Medulla oblongata (tissue), 1 donor: ENCODE measurements around the gene CUX1.
"Not testable (repeated sequence)": the region's sequence is repeated elsewhere in the genome, so short reads cannot be mapped to it uniquely, and the experiment has no call there.

Source experiments
- DNase-seq: peaks from one replicate; pipeline ENCODE4 v3.0.0-alpha.2; 2015; ENCODE audit errors: extremely low spot score

Gene CUX1

DNA sequence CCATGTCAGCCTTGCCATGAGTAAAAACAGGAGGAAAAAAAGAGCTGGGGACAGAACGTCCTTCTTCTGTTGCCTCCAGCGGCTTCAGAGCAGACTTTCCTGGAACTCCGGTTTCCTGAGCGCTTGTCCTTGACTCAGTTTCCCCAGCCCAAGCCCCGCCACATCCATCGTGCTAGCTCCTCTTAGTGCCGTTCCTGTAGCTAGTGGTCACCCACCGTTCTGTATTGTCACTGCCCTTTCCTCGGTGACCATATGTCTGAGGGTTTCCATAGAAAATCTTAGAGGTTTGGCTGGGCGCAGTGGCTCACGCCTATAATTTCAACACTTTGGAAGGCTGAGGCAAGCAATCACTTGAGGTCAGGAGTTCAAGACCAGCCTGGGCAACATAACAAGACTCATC, 100.1 kb downstream of the CUX1 start:
- no peak for DNase-seq

- DNase-seq = no peak
These were observed 101.0 kb downstream of the CUX1 start for GRCh38 chr7:101918426-101918825.

- no peak for DNase-seq
These were observed 102.1 kb downstream of the CUX1 start for GRCh38 chr7:101919363-101920115.

DNA sequence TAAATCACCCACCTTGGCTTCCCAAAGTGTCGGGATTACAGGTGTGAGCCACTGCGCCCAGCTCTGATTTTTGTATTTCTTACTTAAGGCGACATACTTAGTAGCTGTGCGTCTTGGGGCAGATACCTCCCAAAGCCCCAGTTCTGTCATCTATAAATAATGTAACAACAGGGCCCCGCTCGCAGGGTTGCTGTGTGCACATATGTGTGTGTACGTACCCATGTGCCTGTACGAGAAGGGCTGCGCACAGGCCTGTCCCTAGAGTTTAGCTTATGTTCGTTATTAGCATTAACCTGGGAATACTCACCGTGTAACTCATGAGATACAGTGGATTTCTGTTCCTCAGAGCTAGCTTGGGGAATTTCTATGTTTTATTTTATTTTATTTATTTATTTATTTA, 103.6 kb downstream of the CUX1 start:
- no peak for DNase-seq

DNA sequence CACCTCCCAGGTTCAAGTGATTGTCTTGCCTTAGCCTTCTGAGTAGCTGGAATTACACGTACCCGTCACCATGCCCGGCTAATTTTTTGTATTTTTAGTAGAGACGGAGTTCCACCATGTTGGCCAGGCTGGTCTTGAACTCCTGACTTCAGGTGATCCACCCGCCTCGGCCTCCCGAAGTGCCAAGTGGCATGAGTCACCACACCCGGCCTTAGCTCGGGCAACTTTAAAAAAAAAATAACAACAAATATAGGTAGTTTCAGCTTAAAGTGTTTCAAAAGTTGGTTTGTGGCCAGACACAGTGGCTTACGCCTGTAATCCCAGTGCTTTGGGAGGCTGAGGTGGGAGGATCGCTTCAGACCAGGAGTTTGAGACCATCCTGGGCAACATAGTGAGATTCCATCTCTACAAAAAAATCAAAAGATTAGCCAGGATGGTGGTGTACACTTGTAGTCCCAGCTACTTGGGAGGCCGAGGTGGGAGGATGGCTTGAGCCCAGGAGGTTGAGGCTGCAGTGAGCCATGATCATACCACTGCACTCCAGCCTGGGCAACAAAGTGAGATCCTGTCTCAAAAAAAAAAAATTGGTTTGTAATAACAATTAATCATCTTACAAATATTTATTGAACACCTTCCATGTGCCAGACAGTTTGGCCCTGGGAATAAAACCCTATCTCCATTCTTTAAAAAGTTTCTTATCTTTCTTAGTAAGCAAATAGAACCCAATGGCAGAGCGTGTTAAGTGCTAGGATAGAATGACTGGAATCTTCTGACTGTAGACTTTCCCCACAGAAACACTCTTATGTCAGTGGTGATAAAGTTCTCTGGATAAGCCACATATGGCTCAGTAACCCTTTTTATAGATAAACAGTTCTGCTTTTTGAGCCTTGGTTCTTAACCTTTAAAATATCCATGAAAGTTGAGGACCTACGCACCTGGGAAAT, 104.4 kb downstream of the CUX1 start:
- not testable (repeated sequence) for DNase-seq

GRCh38 chr7:101922631-101923601, 105.5 kb downstream of the CUX1 start:
- no peak for DNase-seq

DNA sequence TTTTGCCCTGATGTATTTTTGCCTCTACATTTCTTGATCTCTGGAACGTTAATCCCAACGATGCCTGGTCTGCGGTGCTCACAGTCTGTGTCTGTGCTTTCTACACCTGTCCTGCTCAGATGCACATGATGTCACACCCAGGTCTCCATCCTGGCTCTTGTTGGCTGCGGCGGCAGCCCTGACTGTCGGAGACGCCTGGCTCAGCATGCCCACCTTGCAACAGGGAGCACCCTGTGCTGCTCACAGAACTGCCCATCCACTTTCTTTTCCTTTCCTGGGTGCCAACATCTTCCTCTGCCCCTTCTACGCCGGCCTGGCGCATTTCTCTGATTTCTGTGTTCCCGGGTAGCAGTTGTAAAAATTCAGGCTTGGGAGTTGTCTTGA, 106.2 kb downstream of the CUX1 start:
- no peak for DNase-seq

GRCh38 chr7:101924171-101924570, 106.7 kb downstream of the CUX1 start:
- no peak for DNase-seq

DNA sequence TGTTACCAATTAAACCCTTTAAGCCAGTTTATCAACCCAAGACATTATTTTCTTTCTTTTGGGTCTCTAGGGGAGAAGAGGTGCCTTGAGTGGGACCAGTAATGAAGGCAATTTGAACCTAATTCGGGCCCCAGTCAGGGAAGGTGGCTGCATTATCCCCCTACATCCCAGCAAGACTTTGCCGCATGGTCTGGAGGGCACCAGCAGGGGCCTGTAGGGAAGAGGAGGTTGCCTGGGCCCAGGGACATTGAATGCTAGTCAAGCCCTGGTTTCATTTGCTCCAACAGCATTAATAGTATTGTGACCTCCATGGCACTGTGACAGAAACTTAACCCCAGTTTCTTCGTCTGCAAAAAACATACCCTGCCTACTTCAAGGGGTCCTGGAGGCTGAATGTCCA, 108.8 kb downstream of the CUX1 start:
- DNase-seq = no peak

- DNase-seq = no peak
These were observed 110.0 kb downstream of the CUX1 start for GRCh38 chr7:101927389-101927788.

GRCh38 chr7:101927802-101928201, 110.4 kb downstream of the CUX1 start:
- DNase-seq = no peak

GRCh38 chr7:101929256-101929655, 111.8 kb downstream of the CUX1 start:
- DNase-seq = no peak

DNA sequence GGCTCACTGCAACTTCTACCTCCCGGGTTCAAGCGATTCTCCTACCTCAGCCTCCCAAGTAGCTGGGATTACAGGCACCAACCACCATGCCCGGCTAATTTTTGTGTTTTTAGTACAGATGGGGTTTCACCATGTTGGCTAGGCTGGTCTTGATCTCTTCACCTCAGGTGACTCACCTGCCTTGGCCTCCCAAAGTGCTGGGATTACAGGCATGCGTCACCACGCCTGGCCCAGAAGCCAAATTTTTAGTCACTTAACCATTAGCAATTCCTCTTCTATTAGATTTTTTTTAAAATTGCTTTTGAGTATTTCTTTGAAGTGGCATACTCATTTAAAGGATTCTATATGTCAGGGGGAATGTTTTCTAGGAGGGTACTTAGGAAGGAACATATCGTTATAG, 112.5 kb downstream of the CUX1 start:
- not testable (repeated sequence) for DNase-seq

- DNase-seq = no peak
These were observed 114.7 kb downstream of the CUX1 start for GRCh38 chr7:101932083-101932482.

- no peak for DNase-seq
These were observed 115.6 kb downstream of the CUX1 start for GRCh38 chr7:101933028-101933427.

GRCh38 chr7:101933688-101934121, 116.3 kb downstream of the CUX1 start:
- DNase-seq = no peak

DNA sequence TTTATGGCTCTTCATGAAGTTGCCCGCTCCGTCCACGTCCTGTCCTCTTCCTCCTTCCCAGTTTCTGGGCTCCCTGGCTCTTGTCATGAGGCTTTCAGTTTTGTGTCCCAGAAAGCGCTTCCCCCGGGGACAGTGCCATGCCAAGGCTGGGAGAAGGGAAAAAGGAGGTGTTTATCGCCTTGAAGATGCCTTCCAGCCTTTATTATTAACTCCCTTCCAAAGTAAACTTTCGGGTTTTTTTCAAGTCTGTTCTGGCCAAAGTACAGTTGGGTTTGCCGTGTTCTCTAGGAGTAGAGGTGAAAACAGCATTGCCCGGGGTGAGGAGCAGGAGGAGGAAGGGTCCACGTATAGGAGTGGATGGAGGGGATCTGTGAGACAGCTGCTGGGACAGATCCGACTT, 117.2 kb downstream of the CUX1 start:
- peak; percentile 57 for DNase-seq

- peak; percentile 46 for DNase-seq
These were observed 118.2 kb downstream of the CUX1 start for GRCh38 chr7:101935521-101936141.

- DNase-seq = no peak
These were observed 118.8 kb downstream of the CUX1 start for GRCh38 chr7:101936223-101936610.

DNA sequence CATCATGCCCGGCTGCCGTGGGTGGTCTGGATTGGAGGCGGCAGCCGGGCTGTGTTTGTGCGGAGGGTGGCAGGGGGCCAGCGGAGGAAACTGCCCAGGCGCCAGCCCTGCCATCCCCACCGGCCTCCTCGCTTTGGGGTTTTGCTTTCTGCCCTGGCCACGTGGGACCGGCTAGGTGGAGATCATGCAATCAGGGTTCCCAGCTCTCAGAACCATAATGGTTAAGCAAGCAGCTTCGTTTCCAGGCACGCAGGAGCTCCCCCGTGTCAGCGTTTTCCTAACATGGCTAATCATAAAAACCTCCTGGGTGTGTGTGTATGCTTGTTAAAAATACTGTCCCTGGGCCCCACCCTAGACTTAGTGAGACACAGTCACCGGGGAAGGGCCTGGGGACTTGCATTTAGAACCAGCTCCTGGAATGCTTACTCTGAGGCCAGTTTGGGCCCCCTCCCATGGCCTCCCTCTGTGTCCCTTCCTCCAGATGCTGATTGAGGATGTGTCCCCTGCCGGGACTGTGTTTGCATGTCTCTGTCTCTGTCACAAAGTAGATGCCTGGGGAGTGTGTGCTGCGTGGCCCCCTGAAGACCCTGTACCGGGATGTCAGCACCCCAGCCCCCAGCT, 119.3 kb downstream of the CUX1 start:
- no peak for DNase-seq
